HG03342 (cell line): ENCODE data around the gene CFAP65.

Experiments
- ATAC-seq: cut with Tn5 transposase; IDR thresholded peaks from one replicate; pipeline ENCODE4 v1.9.1; 2021; ENCODE audit warnings: mild to moderate bottlenecking, moderate library complexity; ENCODE audit not compliant: unreplicated experiment

CFAP65 gene

DNA sequence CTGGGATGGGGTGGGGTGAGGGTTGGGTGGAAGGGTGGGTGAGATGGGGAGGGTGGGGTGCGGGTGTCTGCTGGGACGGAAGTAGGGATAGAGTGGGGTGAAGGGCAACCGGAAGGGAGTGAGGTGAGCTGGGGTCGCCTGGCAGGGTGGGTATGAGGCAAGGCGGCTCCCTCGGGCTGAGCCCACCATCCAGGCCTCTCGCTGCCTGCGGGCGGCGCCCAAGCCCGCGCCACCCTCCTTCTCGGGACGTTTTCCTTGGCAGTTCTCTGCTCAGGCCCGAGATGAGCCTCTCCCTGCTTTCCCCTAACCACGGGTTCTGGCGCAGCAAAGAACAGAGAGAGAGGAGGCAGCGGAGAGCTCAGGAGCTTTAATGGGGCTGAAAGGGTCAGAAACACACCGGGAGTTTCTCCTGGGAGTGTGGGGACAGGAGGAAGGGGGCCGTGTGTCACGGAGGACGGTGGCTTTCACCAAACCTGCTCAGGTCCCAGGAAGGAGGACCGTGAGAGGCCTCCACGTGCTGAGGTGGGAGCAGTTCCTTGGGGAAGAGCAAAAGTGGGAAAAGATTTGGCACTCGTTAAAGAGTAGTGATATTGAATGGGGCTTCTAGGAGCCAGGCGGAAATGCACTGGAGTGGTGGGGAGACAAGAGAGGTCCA lies 60.5 kb downstream of the CFAP65 start:
- ATAC-seq, result no peak

DNA sequence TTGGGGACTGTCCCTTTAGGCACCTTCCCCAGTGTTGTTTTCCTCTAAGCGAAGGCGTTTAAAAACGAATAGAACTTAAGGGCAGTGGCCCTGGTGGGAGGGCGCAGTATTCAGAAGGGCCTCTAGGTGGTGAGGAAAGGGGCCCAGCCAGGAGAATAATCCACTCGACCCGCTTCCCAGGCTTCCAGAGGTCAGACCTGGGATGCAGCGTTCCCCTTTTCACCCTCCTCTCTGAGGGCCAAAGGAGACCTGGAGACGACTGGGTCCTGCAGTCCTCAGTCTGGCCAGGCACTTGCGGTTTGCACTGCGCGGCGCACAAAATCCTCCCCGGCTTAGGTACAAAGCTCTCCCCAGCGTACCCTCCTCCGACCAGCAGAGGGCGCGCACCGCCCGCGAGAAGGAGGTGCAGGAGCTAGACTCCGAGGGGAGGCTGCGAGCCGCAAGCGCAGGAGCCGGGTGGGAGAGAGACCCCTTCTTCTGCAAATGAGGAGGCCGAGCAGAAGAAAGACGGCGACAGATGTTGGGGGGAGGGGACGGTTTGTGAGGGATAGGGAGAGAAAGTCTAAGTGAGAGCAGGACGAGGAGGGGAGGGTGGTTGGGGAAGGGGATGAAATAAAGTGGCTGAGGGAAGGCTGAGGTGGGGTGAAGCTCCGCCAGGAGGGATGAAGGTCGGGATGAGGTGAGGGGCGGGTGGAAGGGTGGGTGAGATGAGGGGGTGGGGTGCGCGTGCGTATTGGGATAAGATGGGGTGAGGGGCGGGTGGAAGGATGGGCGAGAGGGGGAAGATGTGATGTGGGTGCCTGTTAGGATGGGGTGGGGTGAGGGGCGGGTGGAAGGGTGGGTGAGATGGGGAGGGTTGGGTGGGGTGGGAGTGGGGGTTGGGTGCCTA lies 61.2 kb downstream of the CFAP65 start:
- peak; percentile 85 for ATAC-seq

DNA sequence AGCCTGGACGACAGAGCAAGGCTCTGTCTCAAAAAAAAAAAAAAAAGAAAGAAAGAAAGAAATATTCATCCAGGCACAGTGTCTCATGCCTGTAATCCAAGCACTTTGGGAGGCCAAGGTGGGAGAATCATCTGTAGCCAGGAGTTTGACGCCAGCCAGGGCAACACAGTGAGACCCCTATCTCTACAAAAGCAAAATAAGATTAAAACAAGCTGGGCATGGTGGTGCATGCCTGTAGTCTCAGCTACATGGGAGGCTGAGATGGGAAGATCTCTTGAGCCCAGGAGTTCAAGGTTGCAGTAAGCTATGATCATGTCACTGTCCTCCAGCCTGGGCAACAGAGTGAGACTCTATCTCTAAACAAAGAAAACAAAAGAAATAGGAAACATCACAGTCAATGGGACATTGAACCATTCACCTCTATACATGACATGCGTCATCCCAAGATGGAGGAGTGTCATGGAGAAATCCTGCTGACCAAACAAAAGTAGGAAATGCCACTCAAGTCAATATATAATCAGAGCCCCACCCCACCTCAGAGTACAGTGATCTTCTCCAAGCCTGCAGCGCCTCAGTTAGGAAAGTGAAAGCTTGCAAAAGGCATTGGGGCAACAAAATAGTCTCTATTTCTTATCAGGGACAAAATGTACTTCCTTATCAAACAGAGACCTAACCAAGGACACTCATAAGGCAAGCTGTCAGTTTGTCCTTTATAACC lies 66.1 kb downstream of the CFAP65 start:
- no peak for ATAC-seq

DNA sequence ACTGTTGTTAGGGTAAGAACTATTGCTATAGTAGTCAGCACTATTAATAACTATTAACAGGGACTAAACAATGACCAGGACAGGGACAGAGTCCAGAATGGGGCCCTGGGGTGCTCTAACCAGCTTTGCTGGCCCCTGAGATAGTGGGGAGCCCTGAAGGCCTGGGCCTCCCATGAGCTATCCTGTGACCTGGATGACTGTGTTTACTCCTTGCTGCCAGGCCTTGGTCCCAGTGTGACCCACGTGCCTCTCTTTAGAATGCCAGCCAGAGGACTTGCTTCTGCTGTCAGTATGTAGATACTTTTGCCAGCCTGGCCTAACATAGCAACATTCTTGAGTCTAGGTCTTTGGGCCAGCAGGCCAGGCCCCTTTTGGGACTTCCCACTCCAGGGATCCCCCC lies 70.4 kb downstream of the CFAP65 start:
- no peak for ATAC-seq

DNA sequence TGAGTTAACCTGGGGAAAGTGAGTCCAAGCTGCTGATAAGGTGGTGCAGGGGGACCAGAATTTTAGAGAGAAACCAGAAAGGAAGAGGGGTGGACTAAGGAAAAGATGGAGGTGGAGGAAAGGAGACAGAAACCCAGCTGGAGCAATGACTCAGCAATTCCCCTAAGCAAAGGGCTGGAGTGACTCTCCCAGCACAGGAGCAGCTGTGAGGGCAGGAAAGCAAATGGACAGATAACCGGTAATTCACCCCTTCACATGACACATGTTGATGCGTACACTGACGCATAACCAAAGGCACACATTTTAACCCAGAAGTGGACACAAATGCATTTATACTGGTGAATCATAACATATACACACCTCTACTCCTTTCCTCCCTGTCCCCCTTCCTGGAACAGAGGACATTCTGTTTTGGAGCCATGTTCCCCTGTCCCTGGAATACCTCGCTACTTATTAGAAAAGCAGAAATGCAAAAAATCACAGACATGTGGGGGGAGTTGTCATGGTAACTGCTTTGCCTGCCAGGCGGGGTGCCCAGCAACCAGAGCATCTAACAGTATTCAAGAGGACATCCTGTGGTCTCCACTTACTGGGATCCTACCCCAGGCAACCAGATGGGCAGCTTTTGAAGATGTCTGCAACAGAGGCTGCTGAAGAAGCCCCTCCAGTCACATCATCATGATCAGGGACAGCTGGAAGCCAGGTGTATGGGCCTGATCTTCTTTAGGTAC lies 77.1 kb downstream of the CFAP65 start:
- ATAC-seq, result no peak

DNA sequence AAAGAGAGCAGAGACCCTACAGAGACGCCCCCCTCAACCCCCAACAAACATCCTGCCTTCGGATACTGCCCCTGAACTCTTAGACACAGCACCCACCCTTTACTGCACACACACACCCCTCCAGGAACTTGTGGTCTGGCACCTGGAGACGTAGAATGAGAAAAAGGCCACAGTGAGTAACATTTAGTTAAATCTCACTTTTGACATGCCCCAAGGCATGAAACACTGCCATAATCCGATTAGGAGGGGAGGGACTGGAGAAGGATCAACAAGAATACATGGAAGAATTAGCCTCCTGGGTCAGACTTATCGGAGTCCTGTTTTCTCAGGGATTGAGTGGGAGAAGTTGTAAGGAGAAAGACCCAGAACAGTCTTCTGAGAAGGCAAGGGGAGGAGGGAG lies 77.7 kb downstream of the CFAP65 start:
- no peak for ATAC-seq

DNA sequence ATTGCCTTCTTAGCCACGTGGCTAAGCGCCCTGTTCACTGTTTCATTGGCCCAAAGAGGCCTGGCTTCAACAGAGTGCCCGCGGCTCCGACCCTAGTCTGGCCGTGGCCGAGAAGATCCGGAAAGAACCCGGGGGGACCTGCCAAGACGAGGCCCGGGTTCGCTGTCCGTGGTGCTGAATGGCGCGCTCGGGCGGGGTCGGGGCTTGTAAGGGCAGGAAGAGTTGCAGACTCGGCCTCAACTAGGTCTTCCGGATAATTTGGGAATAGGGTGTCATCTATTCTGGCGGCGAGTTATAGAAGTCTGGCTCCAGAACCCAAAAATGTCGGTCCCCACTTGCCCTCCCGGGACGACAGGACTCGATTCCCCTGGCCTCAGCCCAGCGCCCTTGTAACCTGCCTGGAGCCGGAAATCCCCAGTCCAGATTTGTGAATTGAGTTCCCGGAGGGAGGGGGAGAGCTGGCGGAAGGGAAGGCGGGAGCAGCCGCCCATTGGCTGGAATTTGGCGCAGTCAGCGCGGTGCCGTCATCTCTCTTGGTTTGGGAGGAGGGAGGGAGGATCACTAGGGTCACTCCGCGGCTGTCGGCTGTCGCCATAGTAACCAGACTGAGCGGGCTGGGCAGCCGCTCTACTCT lies 78.3 kb downstream of the CFAP65 start:
- no peak for ATAC-seq

DNA sequence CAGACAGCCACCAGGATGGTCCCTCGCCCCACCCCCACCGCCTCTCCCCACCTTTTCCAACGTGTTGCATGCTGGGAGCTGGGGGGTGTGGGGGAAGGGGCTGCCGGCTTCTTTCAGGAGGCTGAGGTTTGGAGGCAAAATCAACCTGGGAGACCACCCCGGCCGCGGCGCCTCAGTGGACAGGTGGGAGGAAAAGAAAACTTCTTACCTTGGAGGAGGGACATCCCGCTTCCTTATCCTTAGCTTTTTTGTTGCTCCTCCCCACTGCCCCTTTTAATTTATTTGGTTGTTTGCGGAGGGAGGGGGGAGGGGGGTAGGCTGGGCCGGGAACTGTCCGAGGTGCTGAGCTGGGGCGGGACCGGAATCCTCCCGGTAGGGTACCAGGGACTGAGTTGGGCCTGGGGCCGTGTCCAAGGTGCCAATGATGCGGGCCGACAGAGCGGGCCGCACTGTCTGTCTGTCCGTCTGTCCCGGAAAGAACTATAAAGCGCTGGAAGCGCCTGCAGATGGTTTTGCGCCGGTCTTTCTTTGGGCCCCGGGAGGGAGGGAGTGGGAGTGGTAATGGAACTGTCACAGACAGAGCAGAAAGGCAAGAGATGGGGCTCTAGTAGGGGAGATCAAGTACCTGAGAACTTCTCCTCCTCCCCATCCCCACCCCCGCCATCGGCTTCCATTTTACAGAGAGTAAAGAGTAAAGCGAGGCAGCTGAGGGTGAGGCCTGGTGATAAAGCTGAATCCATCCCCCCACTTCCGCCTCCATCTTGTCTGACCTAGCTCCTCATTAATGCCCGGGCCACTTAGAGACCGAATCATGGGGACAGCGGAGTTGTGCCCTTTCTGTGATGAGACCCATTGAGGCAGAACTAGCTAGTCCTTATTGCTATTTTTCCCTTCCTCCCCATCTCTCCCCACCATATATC lies 79.4 kb downstream of the CFAP65 start:
- no peak for ATAC-seq

DNA sequence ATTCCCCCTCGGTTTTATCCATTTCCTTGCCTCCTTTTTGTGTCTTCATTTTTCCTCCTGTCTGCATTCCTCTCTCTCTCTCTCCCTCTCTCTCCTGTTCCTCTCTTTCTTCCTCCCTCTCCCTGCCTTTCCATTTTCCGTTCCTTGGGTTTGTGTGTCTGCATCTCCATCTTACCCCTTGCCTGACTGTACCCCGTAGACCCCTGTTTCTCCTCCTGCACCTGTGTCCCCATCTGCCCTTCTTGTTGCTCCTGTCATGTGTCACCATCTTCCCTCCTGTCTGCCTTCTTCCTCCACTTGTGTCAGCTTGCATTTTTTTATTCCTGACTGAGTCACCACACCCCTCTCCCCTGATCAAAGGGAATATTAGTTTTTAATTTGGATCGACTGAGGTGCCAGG lies 80.1 kb downstream of the CFAP65 start:
- ATAC-seq, result no peak

DNA sequence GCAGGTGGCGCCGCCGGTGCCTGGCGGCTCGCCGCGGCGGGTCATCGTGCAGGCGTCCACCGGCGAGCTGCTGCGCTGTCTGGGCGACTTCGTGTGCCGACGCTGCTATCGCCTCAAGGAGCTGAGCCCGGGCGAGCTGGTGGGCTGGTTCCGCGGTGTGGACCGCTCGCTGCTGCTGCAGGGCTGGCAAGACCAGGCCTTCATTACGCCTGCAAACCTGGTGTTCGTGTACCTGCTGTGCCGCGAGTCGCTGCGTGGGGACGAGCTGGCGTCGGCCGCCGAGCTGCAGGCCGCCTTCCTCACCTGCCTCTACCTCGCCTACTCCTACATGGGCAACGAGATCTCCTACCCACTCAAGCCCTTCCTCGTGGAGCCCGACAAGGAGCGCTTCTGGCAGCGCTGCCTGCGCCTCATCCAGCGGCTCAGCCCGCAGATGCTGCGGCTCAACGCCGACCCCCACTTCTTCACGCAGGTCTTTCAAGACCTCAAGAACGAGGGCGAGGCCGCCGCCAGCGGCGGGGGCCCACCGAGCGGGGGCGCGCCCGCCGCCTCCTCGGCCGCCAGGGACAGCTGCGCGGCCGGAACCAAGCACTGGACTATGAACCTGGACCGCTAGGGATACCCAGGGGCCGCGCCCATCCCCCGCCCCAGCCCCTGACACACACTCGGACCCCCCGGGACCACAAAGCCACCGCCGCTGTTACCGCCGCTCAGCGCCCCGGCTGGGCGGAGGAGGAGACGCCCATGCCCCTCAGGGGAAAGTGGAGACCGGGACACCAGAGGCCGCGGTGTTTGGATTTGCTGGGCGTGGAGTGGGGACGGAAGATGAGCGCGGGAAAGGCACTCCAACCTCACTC lies 80.8 kb downstream of the CFAP65 start:
- ATAC-seq, result no peak

DNA sequence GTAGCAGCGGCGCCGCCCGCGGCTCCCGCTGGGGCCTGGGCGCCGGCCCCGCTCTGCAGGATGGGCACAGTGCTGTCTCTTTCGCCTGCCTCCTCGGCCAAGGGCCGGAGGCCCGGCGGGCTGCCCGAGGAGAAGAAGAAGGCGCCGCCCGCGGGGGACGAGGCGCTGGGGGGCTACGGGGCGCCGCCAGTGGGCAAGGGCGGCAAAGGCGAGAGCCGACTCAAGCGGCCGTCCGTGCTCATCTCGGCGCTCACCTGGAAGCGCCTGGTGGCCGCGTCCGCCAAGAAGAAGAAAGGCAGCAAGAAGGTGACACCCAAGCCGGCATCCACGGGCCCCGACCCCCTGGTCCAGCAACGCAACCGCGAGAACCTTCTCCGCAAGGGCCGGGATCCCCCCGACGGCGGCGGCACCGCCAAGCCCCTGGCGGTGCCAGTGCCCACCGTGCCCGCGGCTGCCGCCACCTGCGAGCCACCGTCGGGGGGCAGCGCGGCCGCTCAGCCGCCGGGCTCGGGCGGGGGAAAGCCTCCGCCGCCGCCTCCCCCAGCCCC lies 81.5 kb downstream of the CFAP65 start:
- ATAC-seq, result no peak

DNA sequence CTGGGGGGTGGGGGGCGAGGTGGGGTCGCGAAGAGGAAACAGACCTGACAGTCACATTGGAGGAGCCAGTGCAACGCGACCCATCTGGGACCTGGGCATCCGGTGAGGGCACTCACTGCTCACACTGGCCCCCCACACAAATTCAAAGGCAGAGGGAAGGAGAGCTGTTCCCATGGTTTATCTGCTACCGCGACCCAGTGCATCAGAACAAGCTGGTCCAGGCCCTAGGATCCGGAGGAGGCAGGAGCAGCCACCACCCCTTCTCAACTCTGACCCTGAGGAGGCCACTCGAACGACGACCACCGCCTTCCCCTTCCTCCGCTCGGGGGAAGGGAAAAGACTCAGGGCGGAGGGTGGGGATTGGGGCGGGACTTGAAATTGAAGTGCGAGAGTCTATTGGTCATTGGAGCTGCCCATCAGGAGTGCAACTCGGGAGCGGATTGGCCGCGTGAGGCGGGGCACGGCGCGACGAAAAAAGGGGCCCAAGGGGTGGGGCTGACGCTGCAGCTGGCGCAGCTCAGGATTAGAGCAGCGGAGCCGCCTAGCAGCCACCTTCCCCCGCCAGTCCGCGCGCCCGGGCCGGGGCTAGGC lies 82.1 kb downstream of the CFAP65 start, which contains the start of gene CDK5R2:
Gene CDK5R2, plus strand, starts transcription at position 526 of the 591 bp plus-strand sequence. CDS start 155 bp downstream, outside the sequence.
- peak; percentile 96 for ATAC-seq

DNA sequence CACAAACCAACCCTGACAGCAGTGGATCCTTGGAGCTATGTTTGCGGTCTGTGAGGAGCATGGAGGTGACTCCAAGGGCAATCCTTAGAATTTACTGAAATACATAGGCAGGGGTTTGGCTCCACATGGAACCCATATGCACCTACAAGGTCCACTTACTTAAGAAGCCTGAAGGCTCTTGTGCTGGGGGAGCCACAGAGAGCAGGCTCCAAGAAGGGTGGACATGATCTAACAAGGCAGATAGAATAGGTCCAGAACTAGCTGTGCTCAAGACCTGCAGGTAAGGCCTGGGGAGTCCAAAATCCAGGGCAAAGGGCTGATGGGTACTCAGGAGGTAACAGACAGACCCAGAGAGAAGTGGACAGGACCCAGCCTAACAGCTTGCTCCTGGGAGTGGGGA lies 83.0 kb downstream of the CFAP65 start:
- ATAC-seq, result no peak

DNA sequence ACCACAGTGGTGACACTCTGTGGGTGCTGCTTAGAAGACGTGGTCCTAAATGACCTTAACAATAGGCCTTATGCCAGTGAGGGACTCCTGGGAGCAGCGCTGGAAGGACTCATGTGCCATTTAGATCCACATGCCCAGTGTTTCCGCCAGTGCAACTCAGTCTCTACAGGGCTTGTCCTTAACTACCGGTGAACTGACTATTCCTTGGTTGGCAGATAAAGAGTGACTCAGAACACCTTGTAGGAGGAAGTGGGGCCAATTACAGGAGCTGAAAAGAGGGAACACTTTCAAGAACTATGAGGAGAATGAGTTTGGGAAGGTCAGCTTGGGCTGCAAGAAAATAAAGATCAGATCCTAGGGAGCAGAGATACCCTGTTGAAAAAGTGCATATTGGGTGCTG lies 83.6 kb downstream of the CFAP65 start:
- no peak for ATAC-seq

DNA sequence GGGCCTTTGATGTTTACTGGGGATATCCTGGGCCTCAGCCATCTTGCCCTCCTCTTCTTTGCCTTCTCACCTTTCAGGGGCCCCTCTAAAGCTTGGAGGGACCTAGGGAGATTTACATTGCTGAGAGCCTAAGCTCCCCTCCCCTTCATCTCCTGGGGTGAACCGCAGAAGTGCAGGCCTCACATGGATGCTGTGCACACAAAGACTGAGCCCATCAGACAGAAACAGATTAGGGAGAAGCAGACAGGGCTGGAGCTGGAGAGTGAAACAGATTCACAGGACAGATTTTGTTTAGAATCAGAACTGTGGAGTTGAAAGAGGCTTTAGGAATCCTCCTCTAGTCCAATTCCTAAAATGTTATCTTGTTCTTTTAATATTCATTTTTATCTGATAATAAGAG lies 85.3 kb downstream of the CFAP65 start:
- ATAC-seq, result no peak

DNA sequence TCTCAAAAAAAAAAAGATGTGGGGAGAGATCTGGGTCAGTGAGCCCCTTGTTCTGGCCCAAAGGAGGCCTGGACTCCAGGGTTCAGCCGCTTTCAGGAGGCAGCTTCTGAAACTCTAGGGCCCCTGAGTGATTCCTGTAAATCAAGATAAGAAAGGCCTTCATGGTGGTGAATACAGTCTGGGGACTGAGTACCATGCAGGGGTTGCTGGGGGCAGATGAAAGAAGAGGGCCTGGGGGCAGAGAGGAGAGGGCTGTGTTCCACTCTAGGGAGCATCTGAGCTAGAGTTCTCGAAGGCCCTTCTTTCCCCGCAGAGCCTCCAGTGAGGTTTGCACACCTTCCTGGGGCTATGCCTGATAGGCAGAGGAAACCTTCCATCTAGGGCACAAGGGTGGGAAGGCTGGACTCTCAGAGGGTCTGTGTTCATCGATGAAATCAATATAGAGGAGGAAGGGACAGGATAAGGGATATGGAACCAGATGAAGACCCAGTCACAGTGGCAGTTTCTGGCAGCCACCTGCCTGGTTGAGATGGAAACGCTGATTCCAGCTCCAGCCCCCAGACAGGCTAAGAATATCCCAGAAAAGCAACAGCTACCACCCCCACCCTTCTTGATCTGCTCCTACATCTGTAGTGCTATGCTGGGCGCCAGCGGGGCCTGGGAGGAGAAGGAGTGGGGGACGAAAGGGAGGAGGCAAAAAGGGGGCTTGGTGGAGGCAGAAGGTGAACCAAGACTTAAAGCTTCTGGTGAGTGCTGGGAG lies 86.6 kb downstream of the CFAP65 start:
- ATAC-seq, result no peak

DNA sequence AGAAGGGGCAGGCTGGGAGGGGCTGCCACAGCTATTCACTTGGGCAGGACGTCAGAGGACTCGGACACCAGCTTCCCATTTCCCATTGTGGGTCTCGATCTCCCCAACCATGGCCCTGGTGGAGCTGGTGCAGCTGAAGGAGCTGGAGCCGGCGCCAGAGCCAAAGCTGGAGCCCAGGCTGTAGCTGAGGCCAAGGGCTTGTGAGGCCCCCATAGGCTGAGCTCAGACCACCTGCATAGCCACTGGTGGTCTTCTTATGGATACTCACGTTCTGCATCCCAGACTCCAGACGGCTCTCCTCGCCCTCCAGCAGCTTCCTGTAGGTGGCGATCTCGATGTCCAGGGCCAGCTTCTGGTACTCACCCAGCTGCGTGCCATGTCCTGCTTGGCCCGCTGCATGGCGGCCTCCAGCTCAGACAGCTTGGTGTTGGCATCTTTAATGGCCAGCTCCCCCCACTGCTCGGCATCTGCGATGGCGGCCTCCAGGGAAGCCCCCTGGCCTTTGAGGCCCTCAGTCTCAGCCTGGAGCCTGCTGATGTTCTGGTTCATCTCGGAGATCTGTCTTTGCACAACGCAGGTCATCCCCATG lies 87.9 kb downstream of the CFAP65 start:
- no peak for ATAC-seq
